ENCODE results near the gene DDX41.

DDX41 gene

DNA sequence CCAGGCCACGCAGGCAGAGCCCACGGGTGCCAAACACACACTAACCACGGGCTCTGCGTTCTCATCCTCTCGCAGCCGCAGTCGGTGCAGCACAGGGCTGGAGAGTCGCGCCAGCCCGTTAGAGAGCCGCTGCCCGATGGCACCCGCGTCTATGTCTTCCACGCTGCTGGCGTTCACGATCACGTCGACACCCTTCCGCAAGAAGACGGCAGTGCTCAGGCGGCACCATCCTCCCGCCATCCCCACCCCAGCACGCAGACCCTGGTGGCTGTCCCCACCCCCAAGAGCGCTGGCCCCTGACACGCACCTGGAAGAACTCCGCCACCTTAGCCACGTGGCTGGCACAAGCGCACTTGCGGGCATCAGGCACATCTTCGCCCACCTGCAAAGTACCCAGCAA is 49.3 kb downstream of the DDX41 start:
- DNase-seq: no peak

DNA sequence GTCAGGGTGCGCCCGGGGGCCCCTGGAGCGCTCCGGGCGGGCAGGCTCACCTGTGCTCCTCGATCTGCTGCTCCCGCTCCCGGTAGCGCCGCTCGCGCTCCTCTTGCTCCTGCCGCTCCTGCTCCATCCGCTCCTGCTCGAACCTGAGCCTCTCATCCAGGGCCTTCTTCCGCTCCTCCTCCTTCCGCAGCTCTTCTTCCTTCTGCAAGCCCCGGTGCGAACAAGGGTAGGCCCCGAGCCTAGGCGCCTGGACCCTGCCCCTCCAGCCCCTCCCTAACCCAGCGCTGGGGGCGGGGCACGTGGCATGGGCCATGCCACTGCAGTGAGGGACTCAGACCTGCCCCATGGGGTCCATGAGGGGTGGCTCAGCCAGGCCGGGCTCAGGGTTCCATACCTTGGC is 49.9 kb downstream of the DDX41 start:
- DNase-seq: no peak

DNA sequence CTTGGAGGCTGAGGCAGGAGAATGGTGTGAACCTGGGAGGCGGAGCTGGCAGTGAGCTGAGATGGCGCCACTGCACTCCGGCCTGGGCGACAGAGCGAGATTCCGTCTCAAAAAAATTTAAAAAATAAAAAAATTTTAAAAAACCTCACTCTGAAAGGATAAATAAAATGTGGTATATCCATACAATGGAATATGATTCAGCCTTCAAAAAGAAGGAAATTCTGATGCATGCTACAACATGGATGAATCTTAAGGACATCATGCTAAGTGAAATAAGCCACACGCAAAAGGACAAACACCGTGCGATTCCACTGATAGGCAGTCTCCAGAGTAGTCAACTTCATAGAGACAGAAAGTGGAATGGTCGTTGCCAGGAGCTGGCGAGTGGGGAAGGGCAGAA is 51.7 kb downstream of the DDX41 start:
- no peak for DNase-seq

- DNase-seq: no peak
These were observed 54.6 kb downstream of the DDX41 start for GRCh38 chr5:177462021-177462670.

Measured in activated T-cell treated with anti-CD3 and anti-CD28 coated beads, Interleukin-2, amount 50 U/mL, for 1 hour (primary cell).